ENCODE measurements around the gene DCDC1. TPM values are rescaled to one million over a fixed set of nuclear protein-coding genes. Genes with fewer than 3 reads are reported as not detected.

The DCDC1 gene
- total RNA-seq, 2 experiments from 2014 or later, result 0.13 TPM; not detected in 1

- no peak overlapping the region for H3K27ac ChIP-seq (ENCODE audit: low read depth, low read length, poor library complexity, severe bottlenecking)
- H3K36me3 ChIP-seq (ENCODE audit: insufficient read depth, low read length), result no peaks in the 10 kb centered on the region
- H3K79me2 ChIP-seq (ENCODE audit: insufficient read depth, low read depth, low read length), result no peaks in the 10 kb centered on the region
- POLR2A ChIA-PET, result interaction anchor here (0.6 kb wide), 1 partner anchor 118 kb away, joined by 3 read pairs; no protein-coding TSS in a partner anchor
- H3K4me1 ChIP-seq (ENCODE audit: insufficient read depth, low read length, poor library complexity, severe bottlenecking), result no peaks in the 10 kb centered on the region
- no TSS peak for BruUV-seq (replicated peaks)
- DNase-seq (ENCODE audit: low spot score), result no peak
- no peaks in the 10 kb centered on the region for H3K9me2 ChIP-seq (ENCODE audit: insufficient read depth, low read length)
- H3K9me3 ChIP-seq (ENCODE audit: low read length), result 0 out of 2 replicates have a peak, but pooled peaks cover 9% of the 10 kb centered on the region
- no peaks in the 10 kb centered on the region for H4K20me1 ChIP-seq (ENCODE audit: insufficient read depth, low read length)
- H3K4me3 ChIP-seq (ENCODE audit: low read depth, low read length, poor library complexity, severe bottlenecking), result no peak overlapping the region
- no peak overlapping the region for H3K4me2 ChIP-seq (ENCODE audit: low read length)
- TF ChIP-seq EZH2phosphoT487 (IDR thresholded peaks at IDR 0.05; ENCODE audit: borderline replicate concordance, low read depth, low read length) (no peak), CTCF (conservative IDR thresholded peaks at IDR 0.05; ENCODE audit: low read length) (no peak)
- intact Hi-C loops (cut with micrococcal nuclease; ENCODE audit: unreplicated experiment), result no loop called here
- no peak overlapping the region for H2AFZ ChIP-seq (ENCODE audit: low read length)
- CTCF ChIA-PET (ENCODE audit: unreplicated experiment), result no interaction called here
These were observed 195.4 kb downstream of the DCDC1 start for GRCh38 chr11:31173926-31174680.

GRCh38 chr11:31160504-31161422, 208.8 kb downstream of the DCDC1 start:
- BruUV-seq (replicated peaks), result no TSS peak
- peak; percentile 3 for DNase-seq (ENCODE audit: low spot score)
- Histone ChIP-seq H2AFZ (ENCODE audit: low read length) (no peak overlapping the region), H3K36me3 (ENCODE audit: insufficient read depth, low read length) (no peaks in the 10 kb centered on the region), H3K4me2 (ENCODE audit: low read length) (no peak overlapping the region), H3K79me2 (ENCODE audit: insufficient read depth, low read depth, low read length) (no peaks in the 10 kb centered on the region), H3K9me3 (ENCODE audit: low read length) (no peaks in the 10 kb centered on the region), H3K4me3 (ENCODE audit: low read depth, low read length, poor library complexity, severe bottlenecking) (no peak overlapping the region), H3K4me1 (ENCODE audit: insufficient read depth, low read length, poor library complexity, severe bottlenecking) (no peaks in the 10 kb centered on the region), H4K20me1 (ENCODE audit: insufficient read depth, low read length) (no peaks in the 10 kb centered on the region), H3K9me2 (ENCODE audit: insufficient read depth, low read length) (no peaks in the 10 kb centered on the region), H3K27ac (ENCODE audit: low read depth, low read length, poor library complexity, severe bottlenecking) (no peak overlapping the region)
- TF ChIP-seq EZH2phosphoT487 (IDR thresholded peaks at IDR 0.05; ENCODE audit: borderline replicate concordance, low read depth, low read length) (no peak), CTCF (conservative IDR thresholded peaks at IDR 0.05; ENCODE audit: low read length) (peak; percentile 56)
- CTCF ChIA-PET (ENCODE audit: unreplicated experiment), result no interaction called here
- POLR2A ChIA-PET, result no interaction called here
- intact Hi-C loops (cut with micrococcal nuclease; ENCODE audit: unreplicated experiment), result no loop called here
